Hepatocyte (in vitro differentiated cells): Measurements from ENCODE around the gene UNC119. TPM values are rescaled to one million over a fixed set of nuclear protein-coding genes. Genes with fewer than 3 reads are reported as not detected.

ENCODE experiments used
- DNase-seq: peaks from one replicate; pipeline ENCODE4 v3.0.0-alpha.2; 2016; ENCODE audit warnings: low spot score
- H2AFZ ChIP-seq: fragments of 200-600 bp; sonication (generic); 2 replicates; pipeline ENCODE4 v1.6.0; 2016; ENCODE audit warnings: antibody characterized with exemption, mild to moderate bottlenecking
- H3K27ac ChIP-seq: fragments of 200-600 bp; sonication (generic); 2 replicates; pipeline ENCODE4 v1.5.1; 2016; ENCODE audit warnings: mild to moderate bottlenecking
- H3K27me3 ChIP-seq: fragments of 200-600 bp; sonication (generic); 2 replicates; pipeline ENCODE4 v1.6.1; 2016
- H3K36me3 ChIP-seq: fragments of 200-600 bp; sonication (generic); replicated peaks from 2 replicates; pipeline ENCODE4 v1.5.1; 2016; ENCODE audit warnings: low read depth; ENCODE audit not compliant: insufficient read depth
- H3K4me1 ChIP-seq: fragments of 200-600 bp; sonication (generic); 2 replicates; pipeline ENCODE4 v1.5.1; 2016; ENCODE audit warnings: mild to moderate bottlenecking, moderate library complexity; ENCODE audit not compliant: insufficient read depth
- H3K4me2 ChIP-seq: fragments of 200-600 bp; sonication (generic); 2 replicates; pipeline ENCODE4 v1.6.0; 2016
- H3K4me3 ChIP-seq: fragments of 200-600 bp; sonication (generic); 2 replicates; pipeline ENCODE4 v1.5.1; 2016; ENCODE audit warnings: mild to moderate bottlenecking
- H3K79me2 ChIP-seq: fragments of 200-600 bp; sonication (generic); 2 replicates; pipeline ENCODE4 v1.6.0; 2017; ENCODE audit warnings: mild to moderate bottlenecking
- H3K9me2 ChIP-seq: fragments of 200-600 bp; sonication (generic); replicated peaks from 2 replicates; pipeline ENCODE4 v1.6.0; 2017; ENCODE audit warnings: mild to moderate bottlenecking; ENCODE audit not compliant: insufficient read depth
- H3K9me3 ChIP-seq: fragments of 200-600 bp; sonication (generic); 2 replicates; pipeline ENCODE4 v1.5.1; 2016; ENCODE audit warnings: low read depth, mild to moderate bottlenecking
- H4K20me1 ChIP-seq: fragments of 200-600 bp; sonication (generic); 2 replicates; pipeline ENCODE4 v1.6.0; 2016; ENCODE audit warnings: mild to moderate bottlenecking; ENCODE audit not compliant: insufficient read depth, poor library complexity, severe bottlenecking
- EZH2 ChIP-seq: fragments of 200-600 bp; sonication (generic); IDR thresholded peaks from 2 replicates; pipeline ENCODE4 v1.6.1; 2016; ENCODE audit warnings: antibody characterized with exemption, mild to moderate bottlenecking, borderline replicate concordance
- EZH2phosphoT487 ChIP-seq: fragments of 200-600 bp; sonication (generic); IDR thresholded peaks from one replicate; pipeline ENCODE4 v1.6.1; 2018; ENCODE audit warnings: antibody characterized with exemption, mild to moderate bottlenecking, low read depth, moderate library complexity; ENCODE audit not compliant: unreplicated experiment, severe bottlenecking
- WGBS: methylation state at CpG from one replicate; pipeline ENCODE4 v1.1.6; 2016; ENCODE audit warnings: low lambda C conversion rate; ENCODE audit errors: missing lambda C conversion rate; 5-methylcytosine and 5-hydroxymethylcytosine counted together
- polyA plus RNA-seq: library from polyadenylated mRNA; unstranded; fragments of >200 nt; fragmentation: Nextera tagmentation; extraction: Ambion mirVana; gene quantifications from 2 replicates; pipeline ENCODE4 v1.2.1, GENCODE V29; 2016
- total RNA-seq: library from RNA; depleted of rRNA; stranded (reverse); fragments of >200 nt; gene quantifications from 2 replicates; pipeline ENCODE4 v1.2.3, GENCODE V29; 2014
- TF ChIP-seq, protein P1 (sequence below): fragments of 200-600 bp; sonication (generic); IDR thresholded peaks from 2 replicates; pipeline ENCODE4 v1.5.1; 2016; ENCODE audit warnings: antibody characterized with exemption, mild to moderate bottlenecking; ENCODE audit not compliant: poor library complexity

Gene UNC119
- total and polyA plus RNA-seq, 2 experiments from 2014 or later, result 68.1 to 87.6 TPM

DNA sequence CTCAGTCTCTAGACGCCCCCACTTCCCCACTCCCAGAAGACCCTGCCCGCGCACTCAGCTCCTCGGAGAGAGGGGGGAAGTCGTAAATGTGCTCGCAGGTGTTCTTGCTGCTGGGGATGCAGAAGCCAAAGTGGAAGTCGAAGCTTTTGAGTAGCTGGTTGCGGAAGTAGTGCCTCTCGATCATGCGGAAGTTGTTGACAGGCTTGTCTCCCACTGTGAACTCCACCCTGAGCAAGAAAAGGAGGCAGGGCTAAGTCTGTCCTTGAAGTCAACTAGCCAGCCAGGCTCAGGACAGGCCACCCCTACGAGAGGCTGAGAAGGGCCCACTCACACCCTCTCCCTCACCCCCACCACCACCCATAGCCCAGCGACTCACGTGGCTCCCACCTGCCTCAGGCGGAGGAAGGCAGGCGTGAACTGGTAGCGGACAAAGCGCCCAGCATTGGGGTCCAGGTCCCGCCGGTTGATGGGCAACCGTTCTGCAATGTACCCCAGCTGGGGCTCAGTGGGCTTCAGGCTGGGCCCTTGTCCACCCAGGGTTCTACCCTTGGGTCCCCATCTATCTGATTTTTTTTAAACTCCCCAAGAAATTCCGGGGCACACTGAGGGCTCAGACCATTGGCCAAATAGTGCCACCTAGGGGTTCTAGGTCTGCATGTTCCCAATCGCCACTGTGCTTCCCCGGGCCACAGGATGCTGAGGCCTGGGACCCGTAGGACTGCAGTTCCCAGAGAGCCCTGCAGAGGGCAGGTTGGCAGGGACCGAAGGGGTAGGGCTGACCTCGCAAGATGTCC is 4.6 kb downstream of the UNC119 start:
- H4K20me1 ChIP-seq, result peaks cover 10% of the 10 kb centered on the region
- TF ChIP-seq EZH2 (no peak), EZH2phosphoT487 (no peak)
- TF ChIP-seq, protein P1, sequence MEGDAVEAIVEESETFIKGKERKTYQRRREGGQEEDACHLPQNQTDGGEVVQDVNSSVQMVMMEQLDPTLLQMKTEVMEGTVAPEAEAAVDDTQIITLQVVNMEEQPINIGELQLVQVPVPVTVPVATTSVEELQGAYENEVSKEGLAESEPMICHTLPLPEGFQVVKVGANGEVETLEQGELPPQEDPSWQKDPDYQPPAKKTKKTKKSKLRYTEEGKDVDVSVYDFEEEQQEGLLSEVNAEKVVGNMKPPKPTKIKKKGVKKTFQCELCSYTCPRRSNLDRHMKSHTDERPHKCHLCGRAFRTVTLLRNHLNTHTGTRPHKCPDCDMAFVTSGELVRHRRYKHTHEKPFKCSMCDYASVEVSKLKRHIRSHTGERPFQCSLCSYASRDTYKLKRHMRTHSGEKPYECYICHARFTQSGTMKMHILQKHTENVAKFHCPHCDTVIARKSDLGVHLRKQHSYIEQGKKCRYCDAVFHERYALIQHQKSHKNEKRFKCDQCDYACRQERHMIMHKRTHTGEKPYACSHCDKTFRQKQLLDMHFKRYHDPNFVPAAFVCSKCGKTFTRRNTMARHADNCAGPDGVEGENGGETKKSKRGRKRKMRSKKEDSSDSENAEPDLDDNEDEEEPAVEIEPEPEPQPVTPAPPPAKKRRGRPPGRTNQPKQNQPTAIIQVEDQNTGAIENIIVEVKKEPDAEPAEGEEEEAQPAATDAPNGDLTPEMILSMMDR, result peak; percentile 66
- H2AFZ ChIP-seq, result no peak overlapping the region
- no peaks in the 10 kb centered on the region for H3K9me3 ChIP-seq
- H3K27me3 ChIP-seq, result no peaks in the 10 kb centered on the region
- peaks cover 14% of the 10 kb centered on the region for H3K4me1 ChIP-seq
- 77% methylated on average over 26 of the region's 26 CpGs for WGBS
- H3K4me2 ChIP-seq, result no peak overlapping the region
- DNase-seq, result peak; percentile 65
- no peaks in the 10 kb centered on the region for H3K9me2 ChIP-seq
- no peak overlapping the region for H3K4me3 ChIP-seq
- H3K79me2 ChIP-seq, result peaks cover 22% of the 10 kb centered on the region
- H3K27ac ChIP-seq, result no peak overlapping the region
- no peaks in the 10 kb centered on the region for H3K36me3 ChIP-seq

- Histone ChIP-seq H3K9me2 (no peaks in the 10 kb centered on the region), H3K4me3 (no peak overlapping the region), H3K9me3 (no peaks in the 10 kb centered on the region), H3K4me2 (no peak overlapping the region), H3K27ac (no peak overlapping the region), H2AFZ (no peak overlapping the region), H3K4me1 (peaks cover 11% of the 10 kb centered on the region), H4K20me1 (peaks cover 10% of the 10 kb centered on the region), H3K79me2 (peaks cover 22% of the 10 kb centered on the region), H3K27me3 (no peaks in the 10 kb centered on the region), H3K36me3 (no peaks in the 10 kb centered on the region)
- TF ChIP-seq EZH2, result no peak
- TF ChIP-seq, protein P1, result no peak
- no peak for TF ChIP-seq EZH2phosphoT487
- 88% methylated on average over 14 of the region's 14 CpGs for WGBS
- no peak for DNase-seq
Measured at GRCh38 chr17:28547096-28547622, 5.3 kb downstream of the UNC119 start.

GRCh38 chr17:28545787-28546415 is 6.5 kb downstream of the UNC119 start:
- H3K27ac ChIP-seq, result no peak overlapping the region
- no peak for TF ChIP-seq EZH2
- TF ChIP-seq, protein P1, result no peak
- TF ChIP-seq EZH2phosphoT487, result no peak
- no peaks in the 10 kb centered on the region for H3K9me2 ChIP-seq
- WGBS, result 82% methylated on average over 6 of the region's 6 CpGs
- H3K9me3 ChIP-seq, result no peaks in the 10 kb centered on the region
- peaks cover 3% of the 10 kb centered on the region for H3K4me1 ChIP-seq
- H2AFZ ChIP-seq, result no peak overlapping the region
- H3K4me2 ChIP-seq, result no peak overlapping the region
- H3K4me3 ChIP-seq, result no peak overlapping the region
- H3K36me3 ChIP-seq, result no peaks in the 10 kb centered on the region
- H3K79me2 ChIP-seq, result peaks cover 12% of the 10 kb centered on the region
- no peak for DNase-seq
- peaks cover under 1% of the 10 kb centered on the region for H4K20me1 ChIP-seq
- H3K27me3 ChIP-seq, result no peaks in the 10 kb centered on the region
